Activated CD8-positive, alpha-beta memory T cell treated with anti-CD3 and anti-CD28 coated beads, Interleukin-2, amount 50 U/mL, for 1 hour (primary cell): Measurements from ENCODE around the gene OR51V1.
"Not testable (repeated sequence)": the region's sequence is repeated elsewhere in the genome, so short reads cannot be mapped to it uniquely, and the experiment has no call there.

Source experiments
- DNase-seq: peaks from one replicate; pipeline ENCODE4 v3.0.0-alpha.2; 2020; ENCODE audit errors: extremely low read depth

OR51V1 gene

GRCh38 chr11:5165898-5166297, 34.6 kb downstream of the OR51V1 start:
- not testable (repeated sequence) for DNase-seq

GRCh38 chr11:5164807-5165206, 35.7 kb downstream of the OR51V1 start:
- DNase-seq = not testable (repeated sequence)

- not testable (repeated sequence) for DNase-seq
Observed at GRCh38 chr11:5161045-5161444, 39.4 kb downstream of the OR51V1 start.

- DNase-seq = not testable (repeated sequence)
Observed at GRCh38 chr11:5160217-5160616, 40.3 kb downstream of the OR51V1 start.

GRCh38 chr11:5159806-5160205, 40.7 kb downstream of the OR51V1 start:
- DNase-seq = no peak

GRCh38 chr11:5154657-5155056, 45.8 kb downstream of the OR51V1 start, which contains the start of gene OR52A1:
Gene OR52A1, minus strand, starts transcription at chr11:5154757. Its CDS starts 2,388 bp downstream, at chr11:5152369.
- DNase-seq = no peak

GRCh38 chr11:5153574-5154431, 46.7 kb downstream of the OR51V1 start:
- DNase-seq = no peak

- DNase-seq = no peak
Observed at GRCh38 chr11:5151713-5152153, 48.7 kb downstream of the OR51V1 start.
